H9 (cell line): ENCODE measurements around the gene KLHL2. TPM values are rescaled to one million over a fixed set of nuclear protein-coding genes. Genes with fewer than 3 reads are reported as not detected.

Experiments used
- DNase-seq: peaks from one replicate; pipeline ENCODE4 v3.0.0-alpha.2; 2017
- H2AFZ ChIP-seq: one replicate; pipeline ENCODE4 v1.6.1; 2013; ENCODE audit warnings: mild to moderate bottlenecking, low read length, control low read depth, moderate library complexity
- H2AK5ac ChIP-seq: 2 replicates; pipeline ENCODE4 v1.6.1; 2013; ENCODE audit warnings: low read length, control low read depth, mixed read lengths; ENCODE audit not compliant: insufficient read length
- H2BK120ac ChIP-seq: one replicate; pipeline ENCODE4 v1.6.1; 2013; ENCODE audit warnings: low read depth, mild to moderate bottlenecking, low read length, control low read depth, inconsistent platforms; ENCODE audit not compliant: poor library complexity, severe bottlenecking
- H2BK12ac ChIP-seq: 2 replicates; pipeline ENCODE4 v1.6.1; 2013; ENCODE audit warnings: low read length, control low read depth, mixed read lengths, low read depth; ENCODE audit not compliant: insufficient read length
- H2BK15ac ChIP-seq: 2 replicates; pipeline ENCODE4 v1.6.1; 2013; ENCODE audit warnings: low read depth, low read length, control low read depth
- H2BK20ac ChIP-seq: one replicate; pipeline ENCODE4 v1.6.1; 2013; ENCODE audit warnings: low read depth, mild to moderate bottlenecking, low read length, control low read depth, inconsistent platforms; ENCODE audit not compliant: poor library complexity, severe bottlenecking
- H2BK5ac ChIP-seq: 2 replicates; pipeline ENCODE4 v1.6.1; 2013; ENCODE audit warnings: low read length, control low read depth, mixed read lengths; ENCODE audit not compliant: insufficient read length
- H3K14ac ChIP-seq: 2 replicates; pipeline ENCODE4 v1.6.1; 2013; ENCODE audit warnings: low read length, control low read depth; ENCODE audit not compliant: insufficient read depth
- H3K18ac ChIP-seq: 2 replicates; pipeline ENCODE4 v1.6.1; 2013; ENCODE audit warnings: low read depth, mild to moderate bottlenecking, mixed read lengths, low read length, control low read depth; ENCODE audit not compliant: insufficient read length
- H3K23ac ChIP-seq: 2 replicates; pipeline ENCODE4 v1.6.1; 2013; ENCODE audit warnings: low read length, control low read depth, mixed read lengths, low read depth; ENCODE audit not compliant: insufficient read length
- H3K23me2 ChIP-seq: 2 replicates; pipeline ENCODE4 v1.6.1; 2013; ENCODE audit warnings: low read depth, mild to moderate bottlenecking, mixed read lengths, low read length, control low read depth; ENCODE audit not compliant: insufficient read length, poor library complexity, severe bottlenecking
- H3K27ac ChIP-seq: 2 replicates; pipeline ENCODE4 v1.5.1; 2013; ENCODE audit warnings: low read length, control low read depth, mixed read lengths, low read depth; ENCODE audit not compliant: insufficient read length
- H3K27me3 ChIP-seq: 2 replicates; pipeline ENCODE4 v1.6.1; 2013; ENCODE audit warnings: low read length, control low read depth, inconsistent platforms; ENCODE audit not compliant: insufficient read depth
- H3K4ac ChIP-seq: 2 replicates; pipeline ENCODE4 v1.6.1; 2013; ENCODE audit warnings: low read depth, mild to moderate bottlenecking, control low read depth, inconsistent platforms, low read length, moderate library complexity
- H3K4me1 ChIP-seq: 2 replicates; pipeline ENCODE4 v1.6.1; 2013; ENCODE audit warnings: low read length, control low read depth, inconsistent platforms; ENCODE audit not compliant: insufficient read depth
- H3K4me2 ChIP-seq: 2 replicates; pipeline ENCODE4 v1.6.1; 2013; ENCODE audit warnings: low read length, control low read depth, mixed read lengths; ENCODE audit not compliant: insufficient read length, insufficient read depth
- H3K56ac ChIP-seq: 2 replicates; pipeline ENCODE4 v1.6.1; 2013; ENCODE audit warnings: low read depth, mild to moderate bottlenecking, mixed read lengths, low read length, control low read depth; ENCODE audit not compliant: insufficient read length
- H3K79me1 ChIP-seq: 2 replicates; pipeline ENCODE4 v1.6.1; 2013; ENCODE audit warnings: low read depth, mild to moderate bottlenecking, moderate library complexity, low read length, control low read depth, inconsistent platforms; ENCODE audit not compliant: insufficient read depth, poor library complexity, severe bottlenecking
- H3K79me2 ChIP-seq: 2 replicates; pipeline ENCODE4 v1.6.1; 2013; ENCODE audit warnings: low read length, control low read depth, inconsistent platforms; ENCODE audit not compliant: insufficient read depth
- H3K9ac ChIP-seq: 2 replicates; pipeline ENCODE4 v1.6.1; 2013; ENCODE audit warnings: low read length, control low read depth, mixed read lengths; ENCODE audit not compliant: insufficient read length; ENCODE audit errors: extremely low read depth
- H3K9me3 ChIP-seq: one replicate; pipeline ENCODE4 v1.6.1; 2013; ENCODE audit warnings: low read depth, low read length, inconsistent platforms; ENCODE audit not compliant: control insufficient read depth
- H3T11ph ChIP-seq: one replicate; pipeline ENCODE4 v1.6.1; 2013; ENCODE audit warnings: mild to moderate bottlenecking, low read length, control low read depth, inconsistent platforms
- H4K20me1 ChIP-seq: one replicate; pipeline ENCODE4 v1.6.1; 2013; ENCODE audit not compliant: control insufficient read depth, insufficient read length, insufficient read depth
- H4K5ac ChIP-seq: 2 replicates; pipeline ENCODE4 v1.6.1; 2013; ENCODE audit warnings: low read depth, mild to moderate bottlenecking, mixed read lengths, low read length, control low read depth; ENCODE audit not compliant: insufficient read length
- H4K8ac ChIP-seq: replicated peaks from 2 replicates; pipeline ENCODE4 v1.6.1; 2013; ENCODE audit warnings: low read length, control low read depth, mixed read lengths, low read depth; ENCODE audit not compliant: insufficient read length
- H4K91ac ChIP-seq: 2 replicates; pipeline ENCODE4 v1.6.1; 2013; ENCODE audit warnings: low read depth, mild to moderate bottlenecking, moderate library complexity, mixed read lengths, low read length, control low read depth; ENCODE audit not compliant: insufficient read length
- H3K27ac Mint-ChIP-seq, 3 experiments: 2 replicates in 2 of 3; 3 replicates in 1 of 3; pipeline ENCODE4 v1.8.0; 2020 to 2021; ENCODE audit warnings: mixed read lengths in 3 of 3, mild to moderate bottlenecking in 1 of 3, moderate library complexity in 1 of 3
- H3K27me3 Mint-ChIP-seq: 2 replicates; pipeline ENCODE4 v1.8.0; 2021; ENCODE audit warnings: low read depth, mild to moderate bottlenecking, moderate library complexity, mixed read lengths
- H3K36me3 Mint-ChIP-seq, 3 experiments: 2 replicates in 2 of 3; 3 replicates in 1 of 3; pipeline ENCODE4 v1.8.0; 2020 to 2021; ENCODE audit warnings: low read depth in 3 of 3, mixed read lengths in 3 of 3; ENCODE audit not compliant: insufficient read depth in 1 of 3
- H3K4me1 Mint-ChIP-seq, 2 experiments: 2 replicates each; pipeline ENCODE4 v1.8.0; 2020; ENCODE audit warnings: mixed read lengths in 2 of 2
- H3K4me3 Mint-ChIP-seq, 2 experiments: 2 replicates in 1 of 2; 3 replicates in 1 of 2; pipeline ENCODE4 v1.8.0; 2020 to 2021; ENCODE audit warnings: mild to moderate bottlenecking in 2 of 2, mixed read lengths in 2 of 2, moderate library complexity in 1 of 2
- H3K9me3 Mint-ChIP-seq, 2 experiments: 2 replicates in 1 of 2; 3 replicates in 1 of 2; pipeline ENCODE4 v1.8.0; 2020; ENCODE audit warnings: mild to moderate bottlenecking in 2 of 2, mixed read lengths in 2 of 2, moderate library complexity in 1 of 2
- WGBS: extraction: QIAGEN DNeasy Blood & Tissue Kit; methylation state at CpG from one replicate; pipeline ENCODE4 v1.1.7; 2013; ENCODE audit warnings: missing lambda C conversion rate, low lambda C conversion rate, mixed read lengths; ENCODE audit not compliant: insufficient read length; ENCODE audit errors: extremely low coverage; 5-methylcytosine and 5-hydroxymethylcytosine counted together
- total RNA-seq: library from RNA; stranded (reverse); gene quantifications from 2 replicates; pipeline ENCODE4 v1.2.1, GENCODE V29; 2021
- TF ChIP-seq, protein P1 (sequence below): fragments of 200-600 bp; sonication (generic); conservative IDR thresholded peaks from 3 replicates; pipeline ENCODE4 v1.8.0; 2021; ENCODE audit warnings: antibody characterized with exemption, mild to moderate bottlenecking

KLHL2 gene
- total RNA-seq, 1 experiment from 2014 or later: 14.3 TPM

DNA sequence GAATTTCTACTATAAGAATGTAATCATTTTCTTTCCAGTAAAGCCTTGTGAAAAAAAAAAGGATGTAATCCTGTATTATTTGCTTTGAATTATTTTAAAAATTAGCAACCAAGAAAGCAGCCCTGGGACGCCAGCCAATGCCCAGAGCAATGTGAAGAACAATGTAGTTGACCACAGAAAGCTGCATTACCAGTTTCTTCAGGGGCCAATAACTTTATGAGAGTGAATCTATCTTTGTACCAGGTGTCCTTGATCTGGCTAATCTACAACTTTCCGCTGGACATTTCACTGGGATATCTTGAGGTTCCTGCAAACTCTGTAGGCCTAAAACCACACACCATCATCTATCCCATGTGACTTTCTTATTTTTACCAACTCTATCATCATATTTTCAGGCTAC, 7.6 kb upstream of the KLHL2 start:
- TF ChIP-seq, protein P1, sequence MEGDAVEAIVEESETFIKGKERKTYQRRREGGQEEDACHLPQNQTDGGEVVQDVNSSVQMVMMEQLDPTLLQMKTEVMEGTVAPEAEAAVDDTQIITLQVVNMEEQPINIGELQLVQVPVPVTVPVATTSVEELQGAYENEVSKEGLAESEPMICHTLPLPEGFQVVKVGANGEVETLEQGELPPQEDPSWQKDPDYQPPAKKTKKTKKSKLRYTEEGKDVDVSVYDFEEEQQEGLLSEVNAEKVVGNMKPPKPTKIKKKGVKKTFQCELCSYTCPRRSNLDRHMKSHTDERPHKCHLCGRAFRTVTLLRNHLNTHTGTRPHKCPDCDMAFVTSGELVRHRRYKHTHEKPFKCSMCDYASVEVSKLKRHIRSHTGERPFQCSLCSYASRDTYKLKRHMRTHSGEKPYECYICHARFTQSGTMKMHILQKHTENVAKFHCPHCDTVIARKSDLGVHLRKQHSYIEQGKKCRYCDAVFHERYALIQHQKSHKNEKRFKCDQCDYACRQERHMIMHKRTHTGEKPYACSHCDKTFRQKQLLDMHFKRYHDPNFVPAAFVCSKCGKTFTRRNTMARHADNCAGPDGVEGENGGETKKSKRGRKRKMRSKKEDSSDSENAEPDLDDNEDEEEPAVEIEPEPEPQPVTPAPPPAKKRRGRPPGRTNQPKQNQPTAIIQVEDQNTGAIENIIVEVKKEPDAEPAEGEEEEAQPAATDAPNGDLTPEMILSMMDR: no peak
- H3K4me3 Mint-ChIP-seq: no peak overlapping the region
- Histone ChIP-seq H3K4me2 (no peak overlapping the region), H4K8ac (no peak overlapping the region), H3K27ac (no peak overlapping the region), H3K79me2 (no peaks in the 10 kb centered on the region), H3K9ac (no peak overlapping the region), H2AFZ (no peak overlapping the region), H3K23me2 (no peaks in the 10 kb centered on the region), H3K56ac (no peak overlapping the region), H3K23ac (no peak overlapping the region), H3K79me1 (no peaks in the 10 kb centered on the region), H2BK12ac (no peak overlapping the region), H3K14ac (no peak overlapping the region), H3K9me3 (no peaks in the 10 kb centered on the region), H4K5ac (no peak overlapping the region), H2BK5ac (no peak overlapping the region), H3K18ac (no peak overlapping the region), H3T11ph (no peak overlapping the region), H3K4ac (no peak overlapping the region), H4K20me1 (no peaks in the 10 kb centered on the region), H3K4me1 (no peaks in the 10 kb centered on the region), H4K91ac (no peak overlapping the region), H2AK5ac (no peak overlapping the region), H2BK20ac (no peak overlapping the region), H2BK15ac (no peak overlapping the region), H3K27me3 (no peaks in the 10 kb centered on the region), H2BK120ac (no peak overlapping the region)
- H3K4me1 Mint-ChIP-seq: 0 out of 4 replicates have a peak, but pooled peaks cover 0 to 3% of the 10 kb centered on the region in 2 experiments
- H3K9me3 Mint-ChIP-seq: no peaks in the 10 kb centered on the region
- H3K27me3 Mint-ChIP-seq: no peaks in the 10 kb centered on the region
- WGBS: no CpG with 5 or more reads among the region's 2 CpGs
- no peak for DNase-seq
- H3K27ac Mint-ChIP-seq: no peak overlapping the region
- H3K36me3 Mint-ChIP-seq: no peaks in the 10 kb centered on the region
